Astrocyte (in vitro differentiated cells and primary cell): ENCODE data around the gene BCL2.

Source experiments
- CTCF ChIP-seq: IDR thresholded peaks from 2 replicates; pipeline ENCODE4 v1.5.1; 2011; ENCODE audit warnings: low read depth, mild to moderate bottlenecking, inconsistent platforms, low read length, moderate library complexity; ENCODE audit not compliant: insufficient read depth
- EZH2 ChIP-seq: IDR thresholded peaks from 2 replicates; pipeline ENCODE4 v1.6.1; 2012; ENCODE audit warnings: mild to moderate bottlenecking, low read length, inconsistent platforms; ENCODE audit not compliant: insufficient read depth

- TF ChIP-seq CTCF (no peak), EZH2 (no peak)
Measured at GRCh38 chr18:63192126-63192884, 127.3 kb downstream of the BCL2 start.
